ENCODE data around the gene PTK6.
A peak's percentile ranks its signal among the peaks of the same experiment; 100 is the strongest.

GRCh38 chr20:63568170-63568981, 31.2 kb upstream of the PTK6 start:
- TF ChIP-seq TAF1 (IDR thresholded peaks at IDR 0.05; ENCODE audit: low read depth, low read length) (no peak), POLR2A (IDR thresholded peaks at IDR 0.05; ENCODE audit: low read depth, low read length) (no peak), POLR2AphosphoS5 (IDR thresholded peaks at IDR 0.05; ENCODE audit: low read depth, low read length) (peak; percentile 29; the same call in 1 of the 2 replicates), PAX5 (IDR thresholded peaks at IDR 0.05; ENCODE audit: insufficient read depth, low read length, severe bottlenecking) (no peak), SPI1 (IDR thresholded peaks at IDR 0.05; ENCODE audit: low read depth, low read length) (no peak), POU2F2 (IDR thresholded peaks at IDR 0.05; ENCODE audit: low read depth, low read length) (no peak)
